ENCODE results near the gene ABCE1. TPM values are rescaled to one million over a fixed set of nuclear protein-coding genes. Genes with fewer than 3 reads are reported as not detected.
A peak's percentile ranks its signal among the peaks of the same experiment; 100 is the strongest.

ABCE1 gene
- total RNA-seq, 4 donors from 2014 or later: 35.7 to 78.4 (median 42.5) TPM

- H3K9me3 ChIP-seq: no peaks in the 10 kb centered on the region
- no peak for TF ChIP-seq CTCF (IDR thresholded peaks at IDR 0.05)
- no peak for TF ChIP-seq EP300 (IDR thresholded peaks at IDR 0.05)
- peak in 1 of 2 donors; percentile 32 for TF ChIP-seq POLR2AphosphoS5 (IDR thresholded peaks at IDR 0.05)
- no peak for TF ChIP-seq POLR2A (IDR thresholded peaks at IDR 0.05; ENCODE audit: low read depth)
- H3K4me1 ChIP-seq: peaks cover 24 to 51% (median 48%) of the 10 kb centered on the region in 4 donors
- peak overlapping the region; percentile 96 to 98 (median 98) for H3K27ac ChIP-seq (replicated peaks in 1 of 4)
- 8% methylated on average over 4 of the region's 4 CpGs for WGBS
- H3K27me3 ChIP-seq: no peaks in the 10 kb centered on the region
- intact Hi-C loops (cut with DNase I): loop anchor here (5.0 to 10.0 kb wide), 2 partner anchors 80 to 307 kb away; partner anchors contain the start of genes ABCE1, ANAPC10 and SMAD1
- H3K36me3 ChIP-seq: peaks cover 0 to 17% (median 2%) of the 10 kb centered on the region in 4 donors
- H3K4me3 ChIP-seq: peak overlapping the region; percentile 71 to 91 (median 86)
- DNase-seq (ENCODE audit: extremely low spot score): no peak
Measured at GRCh38 chr4:145177511-145177905, 79.4 kb downstream of the ABCE1 start.

GRCh38 chr4:145177906-145178538 is 79.9 kb downstream of the ABCE1 start:
- TF ChIP-seq EP300 (IDR thresholded peaks at IDR 0.05): no peak
- TF ChIP-seq CTCF (IDR thresholded peaks at IDR 0.05): no peak
- TF ChIP-seq POLR2AphosphoS5 (IDR thresholded peaks at IDR 0.05): no peak
- TF ChIP-seq POLR2A (IDR thresholded peaks at IDR 0.05; ENCODE audit: low read depth): no peak
- intact Hi-C loops (cut with DNase I): loop anchor here (5.0 to 10.0 kb wide), 2 partner anchors 81 to 307 kb away; partner anchors contain the start of genes ABCE1, ANAPC10 and SMAD1
- peak overlapping the region; percentile 96 to 98 (median 98) for H3K27ac ChIP-seq (replicated peaks in 1 of 4)
- no peaks in the 10 kb centered on the region for H3K9me3 ChIP-seq
- peaks cover 0 to 12% (median 2%) of the 10 kb centered on the region in 4 donors for H3K36me3 ChIP-seq
- DNase-seq (ENCODE audit: extremely low spot score): no peak
- peak overlapping the region; percentile 71 to 91 (median 86) for H3K4me3 ChIP-seq
- 15% methylated on average over 9 of the region's 9 CpGs for WGBS
- no peaks in the 10 kb centered on the region for H3K27me3 ChIP-seq
- peaks cover 24 to 49% (median 43%) of the 10 kb centered on the region in 4 donors for H3K4me1 ChIP-seq

- Histone ChIP-seq H3K4me1 (peaks cover 24 to 49% (median 42%) of the 10 kb centered on the region in 4 donors), H3K27ac (replicated peaks in 1 of 4) (peak overlapping the region; percentile 96 to 98 (median 98)), H3K4me3 (peak overlapping the region; percentile 71 to 91 (median 86)), H3K36me3 (peaks cover 0 to 4% (median 2%) of the 10 kb centered on the region in 4 donors), H3K27me3 (no peaks in the 10 kb centered on the region), H3K9me3 (no peaks in the 10 kb centered on the region)
- WGBS: 5% methylated on average over 5 of the region's 5 CpGs
- intact Hi-C loops (cut with DNase I): loop anchor here (5.0 to 10.0 kb wide), 2 partner anchors 82 to 306 kb away; partner anchors contain the start of genes ABCE1, ANAPC10 and SMAD1
- TF ChIP-seq EP300 (IDR thresholded peaks at IDR 0.05) (no peak), CTCF (IDR thresholded peaks at IDR 0.05) (no peak), POLR2AphosphoS5 (IDR thresholded peaks at IDR 0.05) (no peak), POLR2A (IDR thresholded peaks at IDR 0.05; ENCODE audit: low read depth) (no peak)
- DNase-seq (ENCODE audit: extremely low spot score): no peak
Measured at GRCh38 chr4:145178740-145179280, 80.7 kb downstream of the ABCE1 start.

Small RNA genes within 50 kb of the gene (small RNA-seq; reads per million reads assigned to genes)
- gene RF00019: 0 reads per million in 3 donors

Other genes starting within 250 kb of the ABCE1 start
- gene ANAPC10, start 115 bp upstream of the ABCE1 start, total RNA-seq: 10 to 100 TPM; 17.8 to 32.0 (median 21.3) TPM
- gene OTUD4, start 82.3 kb downstream of the ABCE1 start, total RNA-seq: 10 to 100 TPM; 29.8 to 49.1 (median 38.3) TPM

Data from esophagus muscularis mucosa (tissue), 4 donors.